WTC11 (cell line): Measurements from ENCODE around the gene DMD.

Experiments
- JAZF1 ChIP-seq: fragments of 250-450 bp; sonication (Bioruptor Pico); IDR thresholded peaks from 2 replicates; pipeline ENCODE4 v1.9.0; 2021; ENCODE audit warnings: moderate library complexity, mild to moderate bottlenecking, inconsistent platforms
- JUN ChIP-seq: sonication (generic); formaldehyde crosslinking; IDR thresholded peaks from 2 replicates; pipeline ENCODE4 v1.8.0; 2023; ENCODE audit warnings: mild to moderate bottlenecking, missing genetic modification reagents
- NFE2L1 ChIP-seq: sonication (generic); formaldehyde crosslinking; IDR thresholded peaks from 2 replicates; pipeline ENCODE4 v1.8.1; 2023; ENCODE audit warnings: missing genetic modification reagents
- TF ChIP-seq, protein P1 (sequence below): fragments of 200-600 bp; IDR thresholded peaks from 2 replicates; pipeline ENCODE4 v1.8.0; 2022; ENCODE audit warnings: antibody characterized with exemption
- TF ChIP-seq, protein P2 (sequence below): sonication (generic); formaldehyde crosslinking; IDR thresholded peaks from 2 replicates; pipeline ENCODE4 v1.8.0; 2022; ENCODE audit warnings: missing genetic modification reagents

DNA sequence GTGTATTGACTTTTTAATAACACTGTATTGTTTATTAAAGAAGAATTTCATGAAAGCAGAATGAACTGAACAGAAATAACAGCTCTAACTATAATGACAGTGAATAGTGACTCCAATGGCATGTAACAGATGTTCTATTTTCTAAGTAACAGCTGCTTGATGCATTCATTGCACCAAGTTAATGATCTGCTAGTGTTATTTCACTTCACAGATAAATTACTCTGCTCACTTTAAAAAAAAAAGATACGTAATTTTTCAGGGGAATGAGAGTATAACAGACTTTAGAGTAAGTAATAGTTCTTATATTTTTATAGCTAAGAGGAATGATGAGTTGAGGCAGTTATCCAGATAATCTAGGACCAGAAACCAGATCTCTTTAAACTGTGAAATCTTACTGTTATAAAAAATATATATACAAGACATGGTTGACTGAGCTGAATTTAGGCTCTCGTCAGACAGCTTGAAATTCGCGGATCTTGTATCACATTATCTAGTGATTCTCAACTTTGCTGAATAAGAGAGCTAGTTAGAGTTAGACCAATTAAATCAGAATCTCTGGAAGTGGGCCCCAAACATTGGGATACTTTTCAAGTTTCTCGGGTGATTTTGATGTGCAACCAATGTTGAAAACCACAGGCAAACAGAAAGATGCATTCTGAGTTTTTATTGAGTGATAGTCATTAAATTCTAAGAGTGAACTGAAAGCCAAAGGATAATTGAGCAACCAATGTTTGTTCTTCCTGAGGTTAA lies 840.7 kb downstream of the DMD start:
- TF ChIP-seq, protein P1, sequence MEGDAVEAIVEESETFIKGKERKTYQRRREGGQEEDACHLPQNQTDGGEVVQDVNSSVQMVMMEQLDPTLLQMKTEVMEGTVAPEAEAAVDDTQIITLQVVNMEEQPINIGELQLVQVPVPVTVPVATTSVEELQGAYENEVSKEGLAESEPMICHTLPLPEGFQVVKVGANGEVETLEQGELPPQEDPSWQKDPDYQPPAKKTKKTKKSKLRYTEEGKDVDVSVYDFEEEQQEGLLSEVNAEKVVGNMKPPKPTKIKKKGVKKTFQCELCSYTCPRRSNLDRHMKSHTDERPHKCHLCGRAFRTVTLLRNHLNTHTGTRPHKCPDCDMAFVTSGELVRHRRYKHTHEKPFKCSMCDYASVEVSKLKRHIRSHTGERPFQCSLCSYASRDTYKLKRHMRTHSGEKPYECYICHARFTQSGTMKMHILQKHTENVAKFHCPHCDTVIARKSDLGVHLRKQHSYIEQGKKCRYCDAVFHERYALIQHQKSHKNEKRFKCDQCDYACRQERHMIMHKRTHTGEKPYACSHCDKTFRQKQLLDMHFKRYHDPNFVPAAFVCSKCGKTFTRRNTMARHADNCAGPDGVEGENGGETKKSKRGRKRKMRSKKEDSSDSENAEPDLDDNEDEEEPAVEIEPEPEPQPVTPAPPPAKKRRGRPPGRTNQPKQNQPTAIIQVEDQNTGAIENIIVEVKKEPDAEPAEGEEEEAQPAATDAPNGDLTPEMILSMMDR = no peak
- TF ChIP-seq JUN (CRISPR knock-in tag) (no peak), NFE2L1 (CRISPR knock-in tag) (no peak), JAZF1 (CRISPR knock-in tag) (no peak)
- TF ChIP-seq, protein P2, sequence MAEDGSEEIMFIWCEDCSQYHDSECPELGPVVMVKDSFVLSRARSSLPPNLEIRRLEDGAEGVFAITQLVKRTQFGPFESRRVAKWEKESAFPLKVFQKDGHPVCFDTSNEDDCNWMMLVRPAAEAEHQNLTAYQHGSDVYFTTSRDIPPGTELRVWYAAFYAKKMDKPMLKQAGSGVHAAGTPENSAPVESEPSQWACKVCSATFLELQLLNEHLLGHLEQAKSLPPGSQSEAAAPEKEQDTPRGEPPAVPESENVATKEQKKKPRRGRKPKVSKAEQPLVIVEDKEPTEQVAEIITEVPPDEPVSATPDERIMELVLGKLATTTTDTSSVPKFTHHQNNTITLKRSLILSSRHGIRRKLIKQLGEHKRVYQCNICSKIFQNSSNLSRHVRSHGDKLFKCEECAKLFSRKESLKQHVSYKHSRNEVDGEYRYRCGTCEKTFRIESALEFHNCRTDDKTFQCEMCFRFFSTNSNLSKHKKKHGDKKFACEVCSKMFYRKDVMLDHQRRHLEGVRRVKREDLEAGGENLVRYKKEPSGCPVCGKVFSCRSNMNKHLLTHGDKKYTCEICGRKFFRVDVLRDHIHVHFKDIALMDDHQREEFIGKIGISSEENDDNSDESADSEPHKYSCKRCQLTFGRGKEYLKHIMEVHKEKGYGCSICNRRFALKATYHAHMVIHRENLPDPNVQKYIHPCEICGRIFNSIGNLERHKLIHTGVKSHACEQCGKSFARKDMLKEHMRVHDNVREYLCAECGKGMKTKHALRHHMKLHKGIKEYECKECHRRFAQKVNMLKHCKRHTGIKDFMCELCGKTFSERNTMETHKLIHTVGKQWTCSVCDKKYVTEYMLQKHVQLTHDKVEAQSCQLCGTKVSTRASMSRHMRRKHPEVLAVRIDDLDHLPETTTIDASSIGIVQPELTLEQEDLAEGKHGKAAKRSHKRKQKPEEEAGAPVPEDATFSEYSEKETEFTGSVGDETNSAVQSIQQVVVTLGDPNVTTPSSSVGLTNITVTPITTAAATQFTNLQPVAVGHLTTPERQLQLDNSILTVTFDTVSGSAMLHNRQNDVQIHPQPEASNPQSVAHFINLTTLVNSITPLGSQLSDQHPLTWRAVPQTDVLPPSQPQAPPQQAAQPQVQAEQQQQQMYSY (CRISPR knock-in tag) = no peak
